ENCODE measurements around the gene SEC63.
A peak's percentile ranks its signal among the peaks of the same experiment; 100 is the strongest.
"Not testable (repeated sequence)": the region's sequence is repeated elsewhere in the genome, so short reads cannot be mapped to it uniquely, and the experiment has no call there.

The SEC63 gene

DNA sequence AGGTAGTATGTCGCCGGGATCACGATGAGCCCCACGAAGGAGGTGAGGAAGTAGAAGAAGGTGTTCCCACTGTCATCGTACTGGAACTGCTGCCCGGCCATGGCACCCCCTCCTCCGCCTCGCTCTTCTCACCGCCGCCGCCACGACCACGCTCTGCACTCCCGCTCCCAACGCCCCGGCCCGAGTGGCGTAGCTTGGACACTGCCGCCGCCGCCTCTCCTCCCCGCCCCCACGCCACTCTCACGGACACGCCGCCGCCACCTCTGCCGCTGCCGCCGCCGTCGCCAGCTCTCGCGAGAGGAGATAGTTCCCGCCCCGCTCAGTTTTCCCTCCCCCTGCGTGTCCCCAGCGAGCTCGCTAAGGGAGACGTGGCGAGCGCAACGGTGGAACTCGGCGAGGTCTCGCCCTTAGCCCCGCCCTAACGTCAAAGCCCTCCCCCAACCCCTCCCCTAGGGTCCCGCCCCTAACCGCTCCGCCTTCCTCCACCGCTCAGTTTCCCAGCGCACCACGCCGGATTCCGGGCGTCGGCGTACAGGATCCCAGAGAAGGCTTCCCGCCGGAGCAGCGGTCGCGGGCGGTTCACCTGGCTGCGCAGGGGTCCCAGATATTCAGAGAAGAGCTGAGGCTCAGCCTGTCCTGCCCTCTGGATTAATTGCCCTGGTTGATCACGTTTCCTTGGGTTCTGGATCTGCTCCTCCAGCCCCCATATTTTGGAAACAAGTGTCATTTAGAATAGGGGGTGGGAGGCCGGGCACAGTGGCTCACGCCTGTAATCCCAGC lies at the start of gene SEC63:
SEC63 (minus strand) TSS at position 300 of the 780 bp plus-strand sequence; CDS start at position 101, 199 bp downstream.
- DNase-seq = peak; percentile 98

GRCh38 chr6:108005961-108006360 lies 48.0 kb upstream of the SEC63 start:
- no peak for DNase-seq

GRCh38 chr6:108004861-108005260 lies 46.9 kb upstream of the SEC63 start:
- no peak for DNase-seq

DNA sequence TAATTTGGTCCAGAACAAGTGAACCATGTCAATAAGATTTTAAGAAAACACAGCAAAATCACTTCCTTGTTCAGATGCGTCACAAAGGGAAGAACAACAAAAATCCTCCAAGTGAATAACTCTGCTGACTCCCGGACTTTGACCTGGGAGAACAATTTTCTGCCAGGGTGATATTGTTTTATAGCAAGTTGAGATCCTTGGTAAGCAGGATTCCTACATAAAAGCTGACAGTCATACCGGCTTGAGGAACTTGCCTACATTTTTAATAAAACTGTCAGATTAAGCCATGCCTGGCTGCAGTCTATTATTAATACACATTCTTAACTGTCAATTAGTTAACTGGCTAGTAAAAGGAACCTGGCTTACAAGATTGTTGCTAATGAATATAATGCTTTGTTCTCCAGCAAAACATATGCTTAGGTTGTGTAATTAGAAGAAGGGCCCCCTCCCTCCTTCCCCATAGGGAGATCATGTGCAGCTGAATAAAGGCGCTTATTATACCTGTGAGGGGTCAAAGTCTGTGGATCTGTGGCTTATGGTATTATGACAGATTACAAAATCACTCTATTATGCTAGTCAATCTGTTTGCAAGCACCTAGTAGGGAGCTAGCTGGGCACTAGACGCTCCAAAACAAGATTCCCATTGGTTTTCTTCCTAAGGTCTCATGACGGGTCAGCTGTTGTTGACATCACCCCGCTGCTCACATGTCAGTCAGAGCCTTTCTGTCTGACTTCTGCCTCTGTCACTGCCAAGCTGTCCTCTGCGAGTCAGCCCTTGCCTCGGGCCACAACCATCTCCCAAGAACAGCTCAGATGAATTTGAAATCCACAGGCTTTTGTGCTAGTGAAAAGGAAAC lies 44.6 kb upstream of the SEC63 start:
- DNase-seq = no peak

- DNase-seq = no peak
Measured at GRCh38 chr6:108001696-108002231, 43.8 kb upstream of the SEC63 start.

GRCh38 chr6:108000259-108000658 lies 42.3 kb upstream of the SEC63 start:
- DNase-seq = not testable (repeated sequence)

DNA sequence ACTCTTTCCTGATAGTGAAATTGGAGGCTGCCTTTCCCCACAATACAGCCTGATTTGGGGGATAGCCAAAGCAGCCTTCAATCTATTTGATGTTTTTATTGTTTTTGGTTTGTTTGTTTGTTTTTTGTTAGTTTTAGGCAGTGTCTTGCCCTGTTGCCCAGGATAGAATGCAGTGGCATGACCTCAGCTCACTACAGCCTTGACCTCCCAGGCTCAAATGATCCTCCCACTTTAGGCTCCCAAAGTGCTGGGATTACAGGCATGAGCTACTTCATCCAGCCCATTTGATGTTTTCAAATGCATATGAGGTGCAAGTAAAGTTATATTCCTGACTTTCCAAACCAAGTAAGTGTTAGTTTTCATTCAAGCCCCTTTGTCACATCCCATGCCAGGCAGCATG lies 41.3 kb upstream of the SEC63 start:
- no peak for DNase-seq

- no peak for DNase-seq
Measured at GRCh38 chr6:107991772-107992550, 34.0 kb upstream of the SEC63 start.

DNA sequence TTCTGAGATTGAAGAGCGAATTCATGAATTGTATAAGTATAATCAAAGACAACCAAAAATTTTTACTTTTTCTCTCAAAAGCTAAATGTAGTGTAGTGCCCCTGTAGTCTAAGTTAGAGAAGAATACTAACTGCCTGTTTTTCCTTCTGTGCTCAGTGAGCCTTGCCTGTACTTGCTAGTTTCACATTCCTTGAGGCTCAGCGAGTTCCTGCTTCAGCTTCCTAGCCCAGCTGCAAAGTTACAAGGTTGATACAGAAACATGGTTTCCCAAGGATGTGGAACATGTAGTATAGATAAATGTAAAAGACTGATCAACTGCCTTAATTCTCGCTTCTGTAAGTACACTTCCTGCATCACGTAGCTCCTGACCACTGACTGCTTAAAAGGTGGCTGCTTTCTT lies 33.1 kb upstream of the SEC63 start:
- DNase-seq = no peak

DNA sequence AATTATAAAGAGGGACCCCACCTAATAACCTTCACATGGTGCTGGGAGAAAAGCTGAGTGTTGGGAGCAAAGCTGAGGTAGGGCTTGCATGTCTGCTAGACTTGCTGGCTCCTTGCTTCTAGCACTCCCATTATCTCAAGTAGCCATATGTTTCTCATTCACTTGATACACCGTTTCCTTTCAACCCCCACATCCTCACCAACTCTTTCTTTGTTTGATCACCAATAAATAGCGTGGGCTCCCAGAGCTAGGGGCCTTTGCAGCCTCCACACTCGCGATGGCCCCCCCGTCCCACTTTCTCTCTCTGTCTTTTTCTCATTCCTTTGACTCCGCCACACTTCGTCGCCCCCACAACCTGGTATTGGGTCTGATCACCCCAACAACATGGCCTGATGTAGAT lies 32.6 kb upstream of the SEC63 start:
- not testable (repeated sequence) for DNase-seq

- no peak for DNase-seq
Measured at GRCh38 chr6:107989166-107990094, 31.4 kb upstream of the SEC63 start.

DNA sequence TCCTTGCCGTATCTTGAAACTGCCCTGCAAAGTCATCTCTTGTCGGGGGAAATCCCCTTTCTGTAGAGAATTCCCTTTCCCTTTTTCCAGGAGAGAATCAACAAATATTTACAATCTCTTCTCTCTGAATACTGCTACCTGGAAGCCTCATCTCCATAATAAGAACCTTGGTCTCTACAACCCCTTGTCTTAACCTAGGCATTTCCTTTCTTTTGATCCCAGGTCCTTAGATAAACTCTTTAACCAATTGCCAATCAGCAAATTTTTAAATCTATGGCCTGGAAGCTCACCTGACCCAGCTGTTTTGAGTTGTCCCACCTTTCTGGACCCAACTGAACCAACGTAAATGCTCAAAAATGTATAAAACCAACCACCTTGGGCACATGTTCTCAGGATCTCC lies 30.6 kb upstream of the SEC63 start:
- DNase-seq = no peak

- no peak for DNase-seq
Measured at GRCh38 chr6:107987805-107988204, 29.8 kb upstream of the SEC63 start.

- DNase-seq = no peak
Measured at GRCh38 chr6:107985701-107986100, 27.7 kb upstream of the SEC63 start.

- no peak for DNase-seq
Measured at GRCh38 chr6:107983811-107984210, 25.8 kb upstream of the SEC63 start.

DNA sequence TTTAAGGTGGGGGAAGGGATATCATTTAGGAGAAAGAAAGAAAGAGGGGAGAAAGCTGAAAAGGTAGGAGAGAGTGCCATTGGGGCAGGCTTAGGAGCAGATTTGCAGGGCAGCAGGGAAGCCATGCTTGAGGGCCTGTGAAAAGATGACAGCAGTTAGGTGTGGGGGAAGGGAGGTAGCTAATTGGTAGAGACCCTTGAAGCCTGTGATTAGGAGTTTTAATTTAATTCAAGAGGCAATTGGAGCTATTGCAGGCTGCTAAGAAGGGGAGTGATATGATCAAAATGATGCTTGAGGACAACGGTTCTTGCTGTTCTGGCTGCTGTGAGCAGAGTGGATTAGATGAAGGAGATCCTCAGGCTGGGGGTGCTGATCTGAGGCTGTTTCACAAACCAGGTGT lies 24.5 kb upstream of the SEC63 start:
- no peak for DNase-seq

- no peak for DNase-seq
Measured at GRCh38 chr6:107981695-107982094, 23.7 kb upstream of the SEC63 start.

GRCh38 chr6:107977283-107977682 lies 19.3 kb upstream of the SEC63 start:
- no peak for DNase-seq

DNA sequence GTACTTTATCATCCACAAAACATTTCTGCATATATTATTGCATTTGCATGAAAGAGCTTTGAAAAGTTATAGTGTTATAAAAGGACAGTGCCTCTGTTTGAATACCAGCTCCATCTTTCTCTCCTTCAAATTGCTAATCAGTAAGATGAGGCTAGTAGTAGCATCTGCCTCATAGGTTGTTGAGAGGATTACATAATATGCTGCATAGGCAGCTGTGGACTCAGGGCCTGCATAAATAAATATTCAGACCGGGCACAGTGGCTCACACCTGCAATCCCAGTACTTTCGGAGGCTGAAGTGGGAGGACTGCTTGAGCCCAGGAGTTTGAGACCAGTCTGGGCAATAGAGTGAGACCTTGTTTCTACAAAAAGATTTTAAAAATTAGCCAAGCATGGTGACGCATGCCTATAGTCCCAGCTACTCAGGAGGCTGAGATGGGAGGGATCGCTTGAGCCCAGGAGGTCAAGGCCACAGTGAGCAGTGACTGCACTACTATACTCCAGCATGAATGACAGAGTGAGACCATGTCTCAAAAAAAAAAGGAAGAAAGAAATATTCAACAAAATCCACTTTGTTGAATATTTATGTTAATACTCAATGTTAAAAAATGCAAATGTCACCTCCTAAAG lies 18.3 kb upstream of the SEC63 start:
- no peak for DNase-seq

DNA sequence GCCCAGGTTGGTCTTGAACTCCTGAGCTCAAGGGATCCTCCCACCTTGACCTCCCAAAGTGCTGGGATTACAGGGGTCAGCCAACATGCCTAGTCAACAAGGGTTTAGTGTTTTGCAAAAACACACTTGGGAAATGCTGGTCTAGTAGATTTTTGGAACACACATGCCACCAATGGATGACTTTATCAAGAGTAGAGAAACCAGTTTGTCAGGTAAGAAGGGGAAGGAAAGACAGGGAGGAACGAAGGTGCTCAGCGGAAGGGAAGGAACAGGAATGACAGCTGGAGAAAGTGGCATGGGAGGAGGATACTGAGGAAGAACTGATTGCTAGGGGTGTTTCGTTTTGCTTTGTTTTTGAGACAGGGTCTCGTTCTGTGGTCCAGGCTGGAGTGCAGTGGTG lies 15.6 kb upstream of the SEC63 start:
- DNase-seq = no peak

GRCh38 chr6:107972413-107973096 lies 14.5 kb upstream of the SEC63 start:
- no peak for DNase-seq

All from CD4-positive, alpha-beta T cell treated with Interleukin-21 for 1 hour (primary cell).